Subcutaneous adipose tissue (tissue), 4 donors: ENCODE measurements around the gene FAM171A1. TPM values are rescaled to one million over a fixed set of nuclear protein-coding genes. Genes with fewer than 3 reads are reported as not detected.

Source experiments
- total RNA-seq, 4 donors: library from RNA; depleted of rRNA; stranded (reverse); fragments of >200 nt; gene quantifications; one replicate each; pipeline ENCODE4 v1.1.0, GENCODE V29; 2016
- TF ChIP-seq, protein P1 (sequence below): fragments of 450-650 bp; IDR thresholded peaks from one replicate; pipeline ENCODE4 v1.5.1; 2016; ENCODE audit warnings: low read depth, mild to moderate bottlenecking, control low read depth, antibody characterized with exemption, moderate library complexity

Gene FAM171A1
- total RNA-seq, 4 donors from 2014 or later: 9.2 to 23.6 (median 12.2) TPM

DNA sequence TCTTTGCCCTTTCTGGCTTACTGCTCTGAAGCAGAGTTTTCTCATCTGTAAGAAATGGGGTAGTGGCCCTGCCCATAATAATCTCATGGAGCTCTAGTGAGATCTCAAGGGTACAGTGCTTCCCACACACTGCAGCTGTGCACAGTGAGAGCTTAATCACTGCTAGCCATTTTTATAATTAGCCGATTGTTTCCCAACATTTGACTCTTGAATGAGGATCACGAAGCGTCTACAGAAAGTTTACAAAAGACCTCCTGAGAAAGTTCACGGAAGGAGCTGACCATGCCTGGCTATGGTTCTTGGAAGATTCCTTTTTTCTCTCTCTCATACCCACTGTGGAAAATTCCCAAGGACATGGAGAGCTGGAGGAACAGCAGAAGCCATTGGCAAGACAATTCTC is 70.4 kb downstream of the FAM171A1 start:
- TF ChIP-seq, protein P1, sequence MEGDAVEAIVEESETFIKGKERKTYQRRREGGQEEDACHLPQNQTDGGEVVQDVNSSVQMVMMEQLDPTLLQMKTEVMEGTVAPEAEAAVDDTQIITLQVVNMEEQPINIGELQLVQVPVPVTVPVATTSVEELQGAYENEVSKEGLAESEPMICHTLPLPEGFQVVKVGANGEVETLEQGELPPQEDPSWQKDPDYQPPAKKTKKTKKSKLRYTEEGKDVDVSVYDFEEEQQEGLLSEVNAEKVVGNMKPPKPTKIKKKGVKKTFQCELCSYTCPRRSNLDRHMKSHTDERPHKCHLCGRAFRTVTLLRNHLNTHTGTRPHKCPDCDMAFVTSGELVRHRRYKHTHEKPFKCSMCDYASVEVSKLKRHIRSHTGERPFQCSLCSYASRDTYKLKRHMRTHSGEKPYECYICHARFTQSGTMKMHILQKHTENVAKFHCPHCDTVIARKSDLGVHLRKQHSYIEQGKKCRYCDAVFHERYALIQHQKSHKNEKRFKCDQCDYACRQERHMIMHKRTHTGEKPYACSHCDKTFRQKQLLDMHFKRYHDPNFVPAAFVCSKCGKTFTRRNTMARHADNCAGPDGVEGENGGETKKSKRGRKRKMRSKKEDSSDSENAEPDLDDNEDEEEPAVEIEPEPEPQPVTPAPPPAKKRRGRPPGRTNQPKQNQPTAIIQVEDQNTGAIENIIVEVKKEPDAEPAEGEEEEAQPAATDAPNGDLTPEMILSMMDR: no peak

DNA sequence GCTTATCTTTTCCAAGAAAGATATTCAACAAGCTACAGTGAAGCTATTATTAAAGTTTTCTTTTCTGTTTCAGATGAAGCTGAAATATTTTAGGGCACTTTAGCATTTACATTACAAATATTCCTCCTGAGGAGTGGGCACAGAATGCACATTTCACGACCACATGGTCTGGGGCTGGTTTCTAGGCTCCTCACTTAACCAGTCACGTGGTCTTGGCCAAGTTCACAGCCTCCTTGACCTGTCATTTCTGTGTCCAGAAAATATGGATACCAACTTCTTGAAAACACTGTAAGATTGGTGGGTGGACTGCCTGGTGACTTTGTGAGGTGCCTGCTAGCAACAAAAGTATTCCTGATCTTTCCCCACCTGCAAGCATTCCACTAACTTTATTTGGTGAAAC is 70.9 kb downstream of the FAM171A1 start:
- TF ChIP-seq, protein P1: no peak

DNA sequence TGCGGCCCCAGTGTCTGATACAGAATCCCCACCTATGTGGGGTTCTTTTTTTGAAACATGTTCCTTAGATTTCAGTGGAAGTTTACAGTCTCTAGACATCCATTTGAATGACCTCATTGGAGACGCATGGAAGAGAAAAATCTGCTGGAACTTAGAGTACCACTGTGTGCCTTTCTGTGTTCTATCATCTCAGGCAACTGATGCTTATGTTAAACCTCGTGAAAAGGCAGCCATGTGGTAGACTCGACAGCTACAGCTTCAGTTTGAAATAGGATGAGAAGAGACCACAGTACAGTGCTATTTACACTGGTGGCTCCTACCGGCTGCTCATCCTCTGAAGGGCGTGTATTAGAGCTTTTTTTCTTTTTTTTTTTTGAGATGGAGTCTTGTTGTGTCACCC is 74.4 kb downstream of the FAM171A1 start:
- TF ChIP-seq, protein P1: no peak

DNA sequence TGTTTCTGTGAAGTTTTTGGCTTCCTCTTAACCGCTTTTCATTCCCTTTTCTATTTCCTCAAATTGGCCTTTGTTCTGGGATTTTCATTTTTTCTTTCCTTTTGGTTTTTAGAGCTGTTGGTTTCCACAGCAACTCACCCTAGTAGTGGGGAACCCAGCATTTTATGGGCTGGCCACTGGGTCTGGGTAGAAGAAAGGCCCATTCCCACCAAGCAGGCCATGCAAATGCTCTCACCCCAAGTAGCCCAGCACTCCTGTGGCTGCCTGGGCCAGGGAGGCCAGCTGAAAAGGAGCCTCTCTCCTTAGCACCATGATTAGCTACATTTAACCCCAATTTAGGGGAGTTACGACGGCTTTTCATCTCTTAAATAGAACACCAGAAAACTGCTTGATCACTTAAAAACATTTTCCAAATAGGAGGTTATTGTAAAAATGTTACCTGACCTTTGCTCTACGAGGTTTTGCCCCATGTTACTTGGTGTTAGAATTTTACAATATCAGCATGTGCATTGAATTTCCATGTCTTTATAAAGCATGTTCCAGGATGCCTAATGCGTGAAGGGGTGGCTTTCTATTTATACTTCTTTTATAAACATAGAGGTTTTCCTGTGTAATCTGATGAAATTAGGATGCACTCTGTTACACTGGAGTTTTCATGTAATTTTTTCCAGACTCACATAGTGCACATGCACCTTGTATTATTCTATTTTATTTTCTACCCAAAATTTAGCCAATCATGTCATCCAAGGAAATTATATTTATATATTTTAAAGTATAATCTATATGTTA is 75.4 kb downstream of the FAM171A1 start:
- TF ChIP-seq, protein P1: no peak

DNA sequence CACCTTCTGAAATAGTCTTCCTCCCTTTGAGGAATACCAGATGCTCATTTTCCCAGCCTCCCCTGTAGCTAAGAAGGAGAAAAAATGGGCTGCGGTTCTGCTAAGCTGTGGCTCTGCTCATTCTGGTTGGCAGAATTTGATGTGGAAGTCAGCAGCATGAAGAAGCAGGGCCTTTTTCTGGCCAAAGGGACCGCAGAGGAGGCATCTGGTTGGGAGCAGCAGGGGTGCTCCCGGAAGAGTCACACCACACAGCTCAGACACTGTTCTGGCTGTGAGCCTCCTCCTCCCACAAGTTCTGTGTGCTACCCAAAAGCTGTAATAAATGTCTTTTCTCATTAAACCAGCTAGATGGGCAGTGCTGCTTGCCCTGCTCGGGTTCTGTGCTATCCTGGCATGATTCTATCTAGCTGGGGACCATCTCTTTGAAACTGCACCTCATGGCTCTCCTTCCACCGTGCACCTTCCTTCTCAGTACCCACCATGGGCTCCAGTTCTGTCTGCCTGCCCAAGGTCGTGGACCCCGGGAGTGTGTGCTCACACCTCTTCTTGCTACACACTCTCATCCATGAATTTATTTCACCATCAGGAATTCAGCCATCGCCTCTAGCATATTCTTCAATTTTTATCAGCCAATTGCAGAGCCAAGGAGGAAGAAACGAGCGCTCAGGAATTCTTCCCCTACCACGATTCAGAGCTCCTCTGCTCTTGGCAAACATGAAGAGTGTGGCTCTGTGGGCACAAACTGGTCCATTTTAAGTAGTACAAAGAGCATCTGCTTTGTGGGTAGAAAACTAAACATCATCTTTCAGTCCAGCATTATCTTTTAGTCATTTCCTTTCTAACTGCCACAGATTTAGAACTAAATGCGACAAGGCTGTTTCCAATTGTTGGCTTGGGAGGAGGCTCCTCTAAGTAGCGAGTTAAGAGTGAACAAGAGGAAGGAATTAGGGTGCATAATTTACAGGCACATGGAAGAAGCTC is 76.9 kb downstream of the FAM171A1 start:
- TF ChIP-seq, protein P1: no peak

DNA sequence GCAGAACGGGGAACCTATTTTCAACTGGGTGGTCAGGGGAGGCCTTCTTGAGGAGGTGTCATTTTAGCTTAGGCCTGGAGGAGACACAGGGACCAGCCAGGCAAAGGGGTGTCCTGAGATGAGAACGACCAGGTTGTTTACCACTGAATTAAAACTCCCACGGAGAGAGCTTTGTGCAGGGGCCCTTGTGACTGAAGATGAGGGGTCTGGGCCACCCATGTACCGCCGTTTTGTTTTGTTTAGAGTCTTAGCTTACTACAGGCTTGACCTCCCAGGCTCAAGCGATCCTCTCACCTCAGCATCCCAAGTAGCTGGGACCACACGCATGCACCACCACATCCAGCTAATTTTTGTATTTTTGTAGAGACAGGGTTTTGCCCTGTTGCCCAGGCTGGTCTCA is 80.4 kb downstream of the FAM171A1 start:
- TF ChIP-seq, protein P1: no peak

DNA sequence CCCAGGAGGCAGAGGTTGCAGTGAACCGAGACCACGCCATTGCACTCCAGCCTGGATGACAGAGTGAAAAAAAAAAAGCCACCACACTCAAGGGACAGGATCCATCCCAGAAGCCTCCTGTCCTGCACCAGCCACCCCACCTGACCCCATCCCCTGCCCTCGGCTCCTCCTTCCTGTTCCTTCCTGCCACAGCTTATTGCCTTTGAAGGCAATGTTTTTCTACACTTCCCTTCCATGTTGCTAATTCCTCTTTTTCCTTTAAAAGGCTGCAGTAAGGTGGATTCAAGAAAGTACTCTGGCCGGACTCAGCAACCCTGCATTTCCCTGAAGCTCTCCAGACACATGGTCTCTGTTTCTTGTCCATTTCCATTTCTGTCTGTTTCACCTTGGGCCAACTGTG is 80.9 kb downstream of the FAM171A1 start:
- TF ChIP-seq, protein P1: no peak
